Spleen (tissue), 3 donors: ENCODE measurements around the gene ACTN4.

Experiments used
- POLR2A ChIP-seq, 3 donors: fragments of 450-650 bp; IDR thresholded peaks; one replicate each; pipeline ENCODE4 v1.5.1; 2017; ENCODE audit warnings: antibody characterized with exemption in 3 of 3, mild to moderate bottlenecking in 1 of 3
- POLR2AphosphoS5 ChIP-seq, 3 donors: sonication (generic); formaldehyde crosslinking; IDR thresholded peaks; one replicate each; pipeline ENCODE4 v1.5.1; 2017; ENCODE audit warnings: antibody characterized with exemption in 3 of 3

GRCh38 chr19:38780443-38780842, 133.0 kb downstream of the ACTN4 start:
- TF ChIP-seq POLR2AphosphoS5 (IDR thresholded peaks at IDR 0.05), result no peak
- TF ChIP-seq POLR2A (IDR thresholded peaks at IDR 0.05), result no peak
